ENCODE data around the gene APOC1.
A peak's percentile ranks its signal among the peaks of the same experiment; 100 is the strongest.

The APOC1 gene

DNA sequence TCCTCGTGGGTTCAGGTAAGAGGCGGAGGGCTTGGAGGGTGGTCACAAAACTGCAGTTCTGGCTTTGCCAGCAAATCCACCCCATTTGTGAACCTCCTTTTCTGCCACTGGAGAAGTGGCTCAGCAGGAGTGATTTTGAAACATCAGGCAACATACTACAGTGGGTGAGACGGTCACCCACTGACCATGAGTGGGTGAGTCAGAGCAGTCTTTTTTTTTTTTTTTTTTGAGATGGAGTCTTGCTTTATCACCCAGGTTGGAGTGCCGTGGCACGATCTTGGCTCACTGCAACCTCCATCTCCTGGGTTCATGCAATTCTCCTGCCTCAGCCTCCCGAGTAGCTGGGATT lies 20.4 kb upstream of the APOC1 start:
- POLR2A ChIA-PET: no interaction called here
- CTCF ChIA-PET: no interaction called here
- TF ChIP-seq L3MBTL2 (conservative IDR thresholded peaks at IDR 0.05): no peak
- TF ChIP-seq ELF4 (IDR thresholded peaks at IDR 0.05): no peak
- TF ChIP-seq SUZ12 (IDR thresholded peaks at IDR 0.05): no peak
- TF ChIP-seq SP1 (IDR thresholded peaks at IDR 0.05): no peak
- TF ChIP-seq ZNF384 (IDR thresholded peaks at IDR 0.05): no peak
- no peak for TF ChIP-seq FOXK2 (IDR thresholded peaks at IDR 0.05)
- no peak for TF ChIP-seq HDGF (IDR thresholded peaks at IDR 0.05; ENCODE audit: borderline replicate concordance)
- TF ChIP-seq CTBP1 (IDR thresholded peaks at IDR 0.05; ENCODE audit: borderline replicate concordance): no peak
- no peak for DNase-seq (ENCODE audit: extremely low spot score)

GRCh38 chr19:44894946-44895345 lies 19.5 kb upstream of the APOC1 start:
- DNase-seq (ENCODE audit: extremely low spot score): no peak
- ChIA-PET CTCF (no interaction called here), POLR2A (no interaction called here)
- TF ChIP-seq SP1 (IDR thresholded peaks at IDR 0.05): no peak

- CTCF ChIA-PET: no interaction called here
- POLR2A ChIA-PET: no interaction called here
- TF ChIP-seq CTBP1 (IDR thresholded peaks at IDR 0.05; ENCODE audit: borderline replicate concordance): no peak
- no peak for TF ChIP-seq ARNT (IDR thresholded peaks at IDR 0.05)
- TF ChIP-seq ELF4 (IDR thresholded peaks at IDR 0.05): no peak
- TF ChIP-seq L3MBTL2 (conservative IDR thresholded peaks at IDR 0.05): no peak
- TF ChIP-seq ZNF384 (IDR thresholded peaks at IDR 0.05): no peak
- no peak for TF ChIP-seq HDGF (IDR thresholded peaks at IDR 0.05; ENCODE audit: borderline replicate concordance)
- TF ChIP-seq NFRKB (IDR thresholded peaks at IDR 0.05): no peak
- TF ChIP-seq TARDBP (IDR thresholded peaks at IDR 0.05): no peak
- DNase-seq (ENCODE audit: extremely low spot score): no peak
Observed at GRCh38 chr19:44897835-44898234, 16.6 kb upstream of the APOC1 start.

- CTCF ChIA-PET: no interaction called here
- POLR2A ChIA-PET: interaction anchor here (0.7 to 1.5 kb wide), 2 partner anchors 11 kb away, joined by 3 read pairs; no protein-coding TSS in a partner anchor
- DNase-seq (ENCODE audit: extremely low spot score): no peak
- TF ChIP-seq ELF4 (IDR thresholded peaks at IDR 0.05): no peak
Observed at GRCh38 chr19:44900328-44901244, 13.8 kb upstream of the APOC1 start.

- TF ChIP-seq FOXK2 (IDR thresholded peaks at IDR 0.05) (no peak), TARDBP (IDR thresholded peaks at IDR 0.05) (no peak), FOXM1 (IDR thresholded peaks at IDR 0.05; ENCODE audit: borderline replicate concordance) (no peak), BHLHE40 (IDR thresholded peaks at IDR 0.05; ENCODE audit: borderline replicate concordance) (no peak)
- TF ChIP-seq, protein P1, sequence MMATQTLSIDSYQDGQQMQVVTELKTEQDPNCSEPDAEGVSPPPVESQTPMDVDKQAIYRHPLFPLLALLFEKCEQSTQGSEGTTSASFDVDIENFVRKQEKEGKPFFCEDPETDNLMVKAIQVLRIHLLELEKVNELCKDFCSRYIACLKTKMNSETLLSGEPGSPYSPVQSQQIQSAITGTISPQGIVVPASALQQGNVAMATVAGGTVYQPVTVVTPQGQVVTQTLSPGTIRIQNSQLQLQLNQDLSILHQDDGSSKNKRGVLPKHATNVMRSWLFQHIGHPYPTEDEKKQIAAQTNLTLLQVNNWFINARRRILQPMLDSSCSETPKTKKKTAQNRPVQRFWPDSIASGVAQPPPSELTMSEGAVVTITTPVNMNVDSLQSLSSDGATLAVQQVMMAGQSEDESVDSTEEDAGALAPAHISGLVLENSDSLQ (IDR thresholded peaks at IDR 0.05): no peak
- ChIA-PET POLR2A (interaction anchor here (0.9 kb wide), 1 partner anchor 51 kb away, joined by 3 read pairs; no protein-coding TSS in a partner anchor), CTCF (interaction anchor here (1.5 to 2.3 kb wide), 2 partner anchors 46 to 49 kb away, joined by 6 read pairs; no protein-coding TSS in a partner anchor)
- DNase-seq (ENCODE audit: extremely low spot score): no peak
Observed at GRCh38 chr19:44903216-44903601, 11.2 kb upstream of the APOC1 start.

DNA sequence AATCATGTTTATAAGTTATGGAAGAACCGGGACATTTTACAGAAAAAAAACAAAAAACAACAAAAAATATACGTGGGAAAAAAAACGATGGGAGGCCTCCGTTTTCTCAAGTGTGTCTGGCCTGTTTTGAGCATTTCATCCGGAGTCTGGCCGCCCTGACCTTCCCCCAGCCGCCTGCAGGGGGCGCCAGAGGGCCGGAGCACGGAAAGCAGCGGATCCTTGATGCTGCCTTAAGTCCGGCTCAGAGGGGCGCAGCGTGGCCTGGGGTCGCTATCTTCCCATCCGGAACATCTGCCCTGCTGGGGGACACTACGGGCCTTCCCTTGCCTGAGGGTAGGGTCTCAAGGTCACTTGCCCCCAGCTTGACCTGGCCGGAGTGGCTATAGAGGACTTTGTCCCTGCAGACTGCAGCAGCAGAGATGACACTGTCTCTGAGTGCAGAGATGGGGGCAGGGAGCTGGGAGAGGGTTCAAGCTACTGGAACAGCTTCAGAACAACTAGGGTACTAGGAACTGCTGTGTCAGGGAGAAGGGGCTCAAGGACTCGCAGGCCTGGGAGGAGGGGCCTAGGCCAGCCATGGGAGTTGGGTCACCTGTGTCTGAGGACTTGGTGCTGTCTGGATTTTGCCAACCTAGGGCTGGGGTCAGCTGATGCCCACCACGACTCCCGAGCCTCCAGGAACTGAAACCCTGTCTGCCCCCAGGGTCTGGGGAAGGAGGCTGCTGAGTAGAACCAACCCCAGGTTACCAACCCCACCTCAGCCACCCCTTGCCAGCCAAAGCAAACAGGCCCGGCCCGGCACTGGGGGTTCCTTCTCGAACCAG lies 10.6 kb upstream of the APOC1 start:
- ChIA-PET CTCF (interaction anchor here (0.6 to 2.3 kb wide), 6 partner anchors 8 to 133 kb away, joined by 3 to 6 read pairs (median 4); no protein-coding TSS in a partner anchor), POLR2A (no interaction called here)
- TF ChIP-seq HDGF (IDR thresholded peaks at IDR 0.05; ENCODE audit: borderline replicate concordance) (no peak), ELF4 (IDR thresholded peaks at IDR 0.05) (no peak), FOXA1 (IDR thresholded peaks at IDR 0.05) (no peak), L3MBTL2 (conservative IDR thresholded peaks at IDR 0.05) (no peak), FOXK2 (IDR thresholded peaks at IDR 0.05) (no peak), ZNF384 (IDR thresholded peaks at IDR 0.05) (no peak)
- DNase-seq (ENCODE audit: extremely low spot score): peak; percentile 76

DNA sequence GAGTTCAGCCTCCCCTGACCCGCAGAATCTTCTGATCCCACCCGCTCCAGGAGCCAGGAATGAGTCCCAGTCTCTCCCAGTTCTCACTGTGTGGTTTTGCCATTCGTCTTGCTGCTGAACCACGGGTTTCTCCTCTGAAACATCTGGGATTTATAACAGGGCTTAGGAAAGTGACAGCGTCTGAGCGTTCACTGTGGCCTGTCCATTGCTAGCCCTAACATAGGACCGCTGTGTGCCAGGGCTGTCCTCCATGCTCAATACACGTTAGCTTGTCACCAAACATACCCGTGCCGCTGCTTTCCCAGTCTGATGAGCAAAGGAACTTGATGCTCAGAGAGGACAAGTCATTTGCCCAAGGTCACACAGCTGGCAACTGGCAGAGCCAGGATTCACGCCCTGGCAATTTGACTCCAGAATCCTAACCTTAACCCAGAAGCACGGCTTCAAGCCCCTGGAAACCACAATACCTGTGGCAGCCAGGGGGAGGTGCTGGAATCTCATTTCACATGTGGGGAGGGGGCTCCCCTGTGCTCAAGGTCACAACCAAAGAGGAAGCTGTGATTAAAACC lies 9.9 kb upstream of the APOC1 start:
- ChIA-PET POLR2A (no interaction called here), CTCF (interaction anchor here (0.8 to 2.3 kb wide), 7 partner anchors 8 to 133 kb away, joined by 3 to 6 read pairs (median 4); partner anchors contain the start of gene CLPTM1)
- no peak for TF ChIP-seq CTBP1 (IDR thresholded peaks at IDR 0.05; ENCODE audit: borderline replicate concordance)
- TF ChIP-seq LEF1 (IDR thresholded peaks at IDR 0.05; ENCODE audit: borderline replicate concordance): no peak
- no peak for TF ChIP-seq FOXK2 (IDR thresholded peaks at IDR 0.05)
- no peak for DNase-seq (ENCODE audit: extremely low spot score)

All from HEK293T (cell line).